Sigmoid colon (tissue), 4 donors: ENCODE measurements around the gene TOLLIP.

Experiments used
- POLR2A ChIP-seq, 2 donors: fragments of 450-650 bp; IDR thresholded peaks; one replicate each; pipeline ENCODE4 v1.6.1; 2016; ENCODE audit warnings: antibody characterized with exemption in 2 of 2, mild to moderate bottlenecking in 2 of 2, moderate library complexity in 2 of 2
- POLR2AphosphoS5 ChIP-seq, 4 donors: sonication (generic); formaldehyde crosslinking; IDR thresholded peaks; one replicate each; pipeline ENCODE4 v1.6.1; 2017; ENCODE audit warnings: antibody characterized with exemption in 4 of 4
- TF ChIP-seq, protein P1 (sequence below), 4 experiments: fragments of 450-650 bp in 3 of 4; fragments of 200-600 bp in 1 of 4; IDR thresholded peaks; one replicate each; pipeline ENCODE4 v1.5.1; 2016 to 2019; ENCODE audit warnings: antibody characterized with exemption in 4 of 4, mild to moderate bottlenecking in 3 of 4, moderate library complexity in 2 of 4

DNA sequence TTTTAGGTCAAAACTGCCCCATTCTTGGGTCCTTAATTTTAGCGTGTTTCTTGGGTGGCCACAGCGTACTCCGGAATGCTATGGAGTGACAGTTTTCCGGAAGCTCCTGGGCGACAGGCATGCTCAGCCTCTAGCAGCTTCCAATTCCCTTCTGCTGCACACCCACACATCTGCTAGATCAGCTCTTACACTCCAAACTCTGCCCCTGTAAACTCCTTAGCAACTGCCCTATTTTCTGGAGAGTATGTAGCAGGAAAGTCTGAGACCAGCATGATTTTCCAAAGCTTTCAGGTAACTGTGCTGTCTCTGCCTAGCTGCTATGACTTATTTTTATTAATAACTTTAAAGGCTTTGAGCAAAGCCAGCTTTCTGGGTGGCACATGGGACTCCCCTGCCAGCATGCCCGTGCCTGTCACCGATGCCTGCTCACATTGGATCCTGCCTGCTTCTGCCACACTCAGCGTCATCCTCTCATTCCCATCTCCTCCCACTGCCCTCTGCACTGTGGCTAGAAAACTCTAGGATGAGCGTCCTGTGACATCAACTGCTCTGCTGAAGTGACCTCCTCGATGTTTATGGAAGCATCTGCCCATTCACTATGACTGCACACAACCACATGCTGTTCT lies 17.3 kb downstream of the TOLLIP start:
- TF ChIP-seq, protein P1, sequence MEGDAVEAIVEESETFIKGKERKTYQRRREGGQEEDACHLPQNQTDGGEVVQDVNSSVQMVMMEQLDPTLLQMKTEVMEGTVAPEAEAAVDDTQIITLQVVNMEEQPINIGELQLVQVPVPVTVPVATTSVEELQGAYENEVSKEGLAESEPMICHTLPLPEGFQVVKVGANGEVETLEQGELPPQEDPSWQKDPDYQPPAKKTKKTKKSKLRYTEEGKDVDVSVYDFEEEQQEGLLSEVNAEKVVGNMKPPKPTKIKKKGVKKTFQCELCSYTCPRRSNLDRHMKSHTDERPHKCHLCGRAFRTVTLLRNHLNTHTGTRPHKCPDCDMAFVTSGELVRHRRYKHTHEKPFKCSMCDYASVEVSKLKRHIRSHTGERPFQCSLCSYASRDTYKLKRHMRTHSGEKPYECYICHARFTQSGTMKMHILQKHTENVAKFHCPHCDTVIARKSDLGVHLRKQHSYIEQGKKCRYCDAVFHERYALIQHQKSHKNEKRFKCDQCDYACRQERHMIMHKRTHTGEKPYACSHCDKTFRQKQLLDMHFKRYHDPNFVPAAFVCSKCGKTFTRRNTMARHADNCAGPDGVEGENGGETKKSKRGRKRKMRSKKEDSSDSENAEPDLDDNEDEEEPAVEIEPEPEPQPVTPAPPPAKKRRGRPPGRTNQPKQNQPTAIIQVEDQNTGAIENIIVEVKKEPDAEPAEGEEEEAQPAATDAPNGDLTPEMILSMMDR (IDR thresholded peaks at IDR 0.05) = no peak
- TF ChIP-seq POLR2A (IDR thresholded peaks at IDR 0.05) (no peak), POLR2AphosphoS5 (IDR thresholded peaks at IDR 0.05) (no peak)
